Ovary (tissue), 9 donors: ENCODE results near the gene C6orf47. TPM values are rescaled to one million over a fixed set of nuclear protein-coding genes. Genes with fewer than 3 reads are reported as not detected.

Experiments used
- DNase-seq, 5 donors: peaks; one replicate each; pipeline ENCODE4 v3.0.0-alpha.2; 2019 to 2020
- H3K27ac ChIP-seq, 2 donors: fragments of 200-600 bp; one replicate each; pipeline versions ENCODE4 v1.5.1 to v1.8.0; 2019 to 2022
- H3K27me3 ChIP-seq: fragments of 200-600 bp; one replicate; pipeline ENCODE4 v1.8.0; 2022
- H3K36me3 ChIP-seq: fragments of 200-600 bp; sonication (generic); one replicate; pipeline ENCODE4 v1.5.1; 2019
- H3K4me1 ChIP-seq: one replicate; pipeline ENCODE4 v1.8.1; 2013; ENCODE audit warnings: mild to moderate bottlenecking, moderate library complexity; ENCODE audit not compliant: insufficient read depth
- H3K4me3 ChIP-seq: fragments of 200-600 bp; sonication (generic); one replicate; pipeline ENCODE4 v1.5.1; 2017
- H3K9me3 ChIP-seq, 2 donors: fragments of 200-600 bp in 1 of 2; sonication (generic) in 1 of 2; one replicate each; pipeline versions ENCODE4 v1.5.1 to v1.8.1; 2013 to 2019; ENCODE audit warnings: mild to moderate bottlenecking in 1 of 2, moderate library complexity in 1 of 2
- CTCF ChIP-seq, 3 donors: fragments of 450-650 bp in 2 of 3; fragments of 200-600 bp in 1 of 3; IDR thresholded peaks; one replicate each; pipeline versions ENCODE4 v1.5.1 to v1.8.0; 2016 to 2022; ENCODE audit warnings: antibody characterized with exemption in 3 of 3, mild to moderate bottlenecking in 1 of 3
- EP300 ChIP-seq: sonication (generic); formaldehyde crosslinking; IDR thresholded peaks from one replicate; pipeline ENCODE4 v1.6.1; 2017; ENCODE audit warnings: antibody characterized with exemption
- POLR2A ChIP-seq: fragments of 450-650 bp; IDR thresholded peaks from one replicate; pipeline ENCODE4 v1.6.1; 2017; ENCODE audit warnings: antibody characterized with exemption, mild to moderate bottlenecking, moderate library complexity
- WGBS, 3 donors: extraction: QIAGEN DNeasy Blood & Tissue Kit in 1 of 3; methylation state at CpG; one replicate each; pipeline versions ENCODE4 v1.1.5 to v1.1.7; 2013 to 2017; 5-methylcytosine and 5-hydroxymethylcytosine counted together
- intact Hi-C, 4 donors: fragments of 100-400 bp; cut with DNase I; formaldehyde crosslinking; loops; one replicate each; pipeline versions ENCODE4 v1.11.0 to v1.15.1; 2022 to 2023
- polyA plus RNA-seq, 2 donors: library from polyadenylated mRNA; stranded (reverse); fragments of 200-250 nt in 1 of 2; fragments of 350-450 nt in 1 of 2; fragmentation: Illumina TruSeq in 1 of 2; extraction: RNeasy Lipid Tissue Mini Kit (QIAGEN cat#74804) in 1 of 2; gene quantifications; one replicate each; pipeline ENCODE4 v1.2.3, GENCODE V29; 2013 to 2014
- total RNA-seq, 7 donors: library from RNA; depleted of rRNA in 2 of 7; stranded (reverse); fragments of >200 nt in 2 of 7; fragmentation: NEBNext Ultra II Directional in 3 of 7; extraction: Animal tissue kit (Norgen Biotek cat#: 25700) in 3 of 7; gene quantifications; one replicate each; pipeline versions ENCODE4 v1.1.0 to v1.2.4, GENCODE V29; 2016 to 2023
- donor health status: DM: no; HTN: no; CAD: no; lungs with moderate emphysema.
- donor health status: DM: no; HTN: no; CAD: no.
- donor health status: Bipolar disorder and iron deficiency.
- donor health status: DM: yes; HTN: yes; CAD: no.
- donor health status: DM: no; HTN: no; CAD: no.
- donor health status: DM: yes; HTN: yes; CAD: no.

The C6orf47 gene
- total and polyA plus RNA-seq, 9 donors: 13.9 to 26.2 (median 19.7) TPM

- peak overlapping the region; percentile 87 to 99 for H3K27ac ChIP-seq
- no peak for TF ChIP-seq EP300
- TF ChIP-seq CTCF (IDR thresholded peaks at IDR 0.05): no peak
- no peak for TF ChIP-seq POLR2A
- intact Hi-C loops: loop anchor here in 1 of 4 donors (2.0 kb wide), 1 partner anchor 27 kb away; the partner anchor contains the start of gene DDAH2
- H3K27me3 ChIP-seq: no peaks in the 10 kb centered on the region
- no peaks in the 10 kb centered on the region for H3K9me3 ChIP-seq
- WGBS, 3 donors: 23 to 31% (median 23%) methylated on average over 7 of the region's 7 CpGs
- peaks cover 11% of the 10 kb centered on the region for H3K4me1 ChIP-seq
- H3K36me3 ChIP-seq: no peaks in the 10 kb centered on the region
- DNase-seq: peak in 1 of 5 donors; percentile 33
- H3K4me3 ChIP-seq: peak overlapping the region; percentile 58
Observed at GRCh38 chr6:31701666-31702404, 41.3 kb upstream of the C6orf47 start.

- peaks cover 11% of the 10 kb centered on the region for H3K4me1 ChIP-seq
- intact Hi-C loops: no loop called here
- H3K36me3 ChIP-seq: no peaks in the 10 kb centered on the region
- no peak for DNase-seq
- TF ChIP-seq POLR2A (no peak), EP300 (no peak), CTCF (IDR thresholded peaks at IDR 0.05) (no peak)
- H3K4me3 ChIP-seq: no peak overlapping the region
- H3K27me3 ChIP-seq: no peaks in the 10 kb centered on the region
- no peak overlapping the region for H3K27ac ChIP-seq
- H3K9me3 ChIP-seq: no peaks in the 10 kb centered on the region
- WGBS, 3 donors: 86 to 89% (median 87%) methylated on average over 5 of the region's 5 CpGs
Observed at GRCh38 chr6:31700740-31701401, 40.3 kb upstream of the C6orf47 start.

- DNase-seq: no peak
- intact Hi-C loops: no loop called here
- no peaks in the 10 kb centered on the region for H3K9me3 ChIP-seq
- 44 to 50% (median 46%) methylated on average over 3 of the region's 3 CpGs for WGBS, 3 donors
- TF ChIP-seq EP300 (no peak), CTCF (IDR thresholded peaks at IDR 0.05) (no peak), POLR2A (no peak)
- H3K27ac ChIP-seq: no peak overlapping the region
- no peaks in the 10 kb centered on the region for H3K36me3 ChIP-seq
- no peak overlapping the region for H3K4me3 ChIP-seq
- no peaks in the 10 kb centered on the region for H3K27me3 ChIP-seq
- peaks cover 8% of the 10 kb centered on the region for H3K4me1 ChIP-seq
Observed at GRCh38 chr6:31697555-31697954, 37.0 kb upstream of the C6orf47 start.

GRCh38 chr6:31693535-31693934, 33.0 kb upstream of the C6orf47 start:
- WGBS, 3 donors: 87 to 90% (median 87%) methylated on average over 6 of the region's 6 CpGs
- Histone ChIP-seq H3K27me3 (no peaks in the 10 kb centered on the region), H3K4me3 (no peak overlapping the region), H3K4me1 (no peaks in the 10 kb centered on the region), H3K27ac (no peak overlapping the region), H3K36me3 (no peaks in the 10 kb centered on the region), H3K9me3 (no peaks in the 10 kb centered on the region)
- TF ChIP-seq CTCF (IDR thresholded peaks at IDR 0.05): no peak
- no peak for TF ChIP-seq EP300
- no peak for TF ChIP-seq POLR2A
- DNase-seq: no peak
- intact Hi-C loops: no loop called here
